H1 (cell line): ENCODE data around the gene STAMBPL1. TPM values are rescaled to one million over a fixed set of nuclear protein-coding genes. Genes with fewer than 3 reads are reported as not detected.

Source experiments
- CTCF ChIA-PET: fragments of 300-600 bp; sonication (Branson Sonifier 250); formaldehyde crosslinking; loops from one replicate; lab custom pipeline; 2021; ENCODE audit not compliant: partially characterized antibody; lab: Charles Lee
- POLR2A ChIA-PET: fragments of 300-600 bp; sonication (Branson Sonifier 250); formaldehyde crosslinking; loops from one replicate; lab custom pipeline; 2021; ENCODE audit warnings: inconsistent platforms; ENCODE audit not compliant: partially characterized antibody; lab: Charles Lee
- DNase-seq, 2 experiments: peaks; one replicate each; pipeline versions ENCODE4 v3.0.0 to v3.0.0-alpha.2; 2010 to 2022; ENCODE audit warnings: low spot score in 2 of 2, low read depth in 1 of 2, mixed read lengths in 1 of 2
- FAIRE-seq: peaks from 2 replicates; lab custom pipeline; 2011; peaks lifted over from hg19 to GRCh38; lab: Jason Lieb, UNC
- H2AFZ ChIP-seq: 2 replicates; pipeline ENCODE4 v1.8.1; 2012; ENCODE audit warnings: low read length, inconsistent platforms
- H2AK5ac ChIP-seq: 2 replicates; pipeline ENCODE4 v1.6.1; 2013; ENCODE audit warnings: low read depth, low read length
- H2BK120ac ChIP-seq: replicated peaks from 2 replicates; pipeline ENCODE3; 2013; ENCODE audit warnings: low read depth, low read length, inconsistent platforms
- H2BK12ac ChIP-seq: 2 replicates; pipeline ENCODE4 v1.6.1; 2013; ENCODE audit warnings: low read depth, low read length
- H2BK15ac ChIP-seq: 2 replicates; pipeline ENCODE4 v1.6.1; 2013; ENCODE audit warnings: low read length
- H2BK20ac ChIP-seq: 2 replicates; pipeline ENCODE4 v1.6.1; 2013; ENCODE audit warnings: low read length
- H2BK5ac ChIP-seq: 2 replicates; pipeline ENCODE4 v1.6.1; 2013; ENCODE audit warnings: low read depth, low read length
- H3K14ac ChIP-seq: 2 replicates; pipeline ENCODE4 v1.6.1; 2013; ENCODE audit warnings: inconsistent platforms; ENCODE audit not compliant: insufficient read length
- H3K18ac ChIP-seq: 2 replicates; pipeline ENCODE4 v1.6.1; 2013; ENCODE audit warnings: low read length; ENCODE audit errors: extremely low read depth
- H3K23ac ChIP-seq: 2 replicates; pipeline ENCODE4 v1.6.1; 2013; ENCODE audit warnings: inconsistent platforms; ENCODE audit not compliant: insufficient read length
- H3K23me2 ChIP-seq: 2 replicates; pipeline ENCODE4 v1.6.1; 2013; ENCODE audit warnings: low read depth, low read length
- H3K27ac ChIP-seq: 2 replicates; pipeline ENCODE4 v1.6.1; 2011; ENCODE audit warnings: low read depth, low read length, inconsistent platforms
- H3K27me3 ChIP-seq, 4 experiments: replicated peaks in 1 of 4; 1 replicate in 1 of 4; 2 replicates in 3 of 4; pipeline versions ENCODE4 v1.6.1 to v1.8.1; 2011 to 2013; ENCODE audit warnings: low read length in 3 of 4, mild to moderate bottlenecking in 3 of 4, inconsistent platforms in 2 of 4, mixed read lengths in 2 of 4, moderate library complexity in 1 of 4; ENCODE audit not compliant: control insufficient read depth in 3 of 4, insufficient read depth in 3 of 4; ENCODE audit errors: extremely low read depth in 1 of 4
- H3K36me3 ChIP-seq, 4 experiments: 2 replicates each; pipeline versions ENCODE4 v1.6.1 to v1.8.1; 2011 to 2013; ENCODE audit warnings: mild to moderate bottlenecking in 4 of 4, low read length in 3 of 4, moderate library complexity in 2 of 4, control low read depth in 1 of 4, inconsistent platforms in 1 of 4; ENCODE audit not compliant: insufficient read depth in 4 of 4, control insufficient read depth in 2 of 4
- H3K4ac ChIP-seq: replicated peaks from 2 replicates; pipeline ENCODE3; 2013; ENCODE audit warnings: low read length, low read depth, mixed read lengths, inconsistent platforms; ENCODE audit not compliant: insufficient read length
- H3K4me1 ChIP-seq, 4 experiments: replicated peaks in 1 of 4; 1 replicate in 1 of 4; 2 replicates in 3 of 4; pipeline versions ENCODE4 v1.6.1 to v1.8.1; 2011 to 2013; ENCODE audit warnings: low read length in 3 of 4, inconsistent platforms in 2 of 4, mixed read lengths in 1 of 4; ENCODE audit not compliant: insufficient read depth in 4 of 4, control insufficient read depth in 3 of 4
- H3K4me2 ChIP-seq, 2 experiments: 2 replicates each; pipeline versions ENCODE4 v1.6.1 to v1.8.1; 2011 to 2013; ENCODE audit warnings: low read depth in 2 of 2, low read length in 2 of 2, control low read depth in 1 of 2, inconsistent platforms in 1 of 2, mild to moderate bottlenecking in 1 of 2; ENCODE audit not compliant: insufficient read depth in 1 of 2
- H3K4me3 ChIP-seq, 4 experiments: fragments of 200-600, 300-600 bp in 1 of 4; sonication (generic), shearing (Covaris generic), sonication (Bioruptor Twin) in 1 of 4; 2 replicates each; pipeline versions ENCODE4 v1.5.1 to v1.8.1; 2011 to 2016; ENCODE audit warnings: low read length in 4 of 4, low read depth in 3 of 4, control low read depth in 2 of 4, inconsistent platforms in 2 of 4, mild to moderate bottlenecking in 2 of 4, mixed read lengths in 1 of 4, moderate library complexity in 1 of 4; ENCODE audit not compliant: insufficient read depth in 2 of 4; ENCODE audit errors: extremely low read depth in 1 of 4
- H3K56ac ChIP-seq: replicated peaks from 2 replicates; pipeline ENCODE3; 2013; ENCODE audit warnings: low read depth, mild to moderate bottlenecking, mixed read lengths, low read length, inconsistent platforms; ENCODE audit not compliant: insufficient read length
- H3K79me1 ChIP-seq: 2 replicates; pipeline ENCODE4 v1.6.1; 2013; ENCODE audit warnings: low read depth, low read length, control low read depth
- H3K79me2 ChIP-seq, 2 experiments: 2 replicates each; pipeline versions ENCODE4 v1.6.1 to v1.8.1; 2012 to 2013; ENCODE audit warnings: low read length in 2 of 2, mild to moderate bottlenecking in 2 of 2, inconsistent platforms in 1 of 2; ENCODE audit not compliant: insufficient read depth in 2 of 2, control insufficient read depth in 1 of 2
- H3K9ac ChIP-seq, 4 experiments: replicated peaks in 1 of 4; 1 replicate in 1 of 4; 2 replicates in 3 of 4; pipeline versions ENCODE4 v1.6.1 to v1.8.1; 2011 to 2013; ENCODE audit warnings: low read depth in 3 of 4, low read length in 3 of 4, control low read depth in 2 of 4, mild to moderate bottlenecking in 2 of 4, moderate library complexity in 2 of 4, inconsistent platforms in 1 of 4; ENCODE audit errors: extremely low read depth in 1 of 4
- H3K9me3 ChIP-seq, 2 experiments: 2 replicates each; pipeline versions ENCODE4 v1.6.1 to v1.8.1; 2012 to 2013; ENCODE audit warnings: mild to moderate bottlenecking in 2 of 2, moderate library complexity in 2 of 2, control low read depth in 1 of 2, inconsistent platforms in 1 of 2, low read depth in 1 of 2, low read length in 1 of 2, mixed read lengths in 1 of 2; ENCODE audit not compliant: insufficient read depth in 2 of 2
- H4K20me1 ChIP-seq, 2 experiments: replicated peaks in 1 of 2; 2 replicates each; pipeline versions ENCODE3 to v1.8.1; 2011 to 2013; ENCODE audit warnings: inconsistent platforms in 2 of 2, low read length in 2 of 2, mild to moderate bottlenecking in 1 of 2; ENCODE audit not compliant: insufficient read depth in 2 of 2, control insufficient read depth in 1 of 2
- H4K5ac ChIP-seq: 2 replicates; pipeline ENCODE4 v1.6.1; 2013; ENCODE audit warnings: low read length, low read depth, mixed read lengths, inconsistent platforms; ENCODE audit not compliant: insufficient read length
- H4K8ac ChIP-seq: 2 replicates; pipeline ENCODE4 v1.8.0; 2013; ENCODE audit warnings: mild to moderate bottlenecking, moderate library complexity, low read length, inconsistent platforms; ENCODE audit not compliant: insufficient read depth; ENCODE audit errors: extremely low read depth
- H4K91ac ChIP-seq: replicated peaks from 2 replicates; pipeline ENCODE3; 2013; ENCODE audit warnings: low read length, mixed read lengths, inconsistent platforms; ENCODE audit not compliant: insufficient read length
- POLR2A ChIP-seq, 2 experiments: IDR thresholded peaks; 1 replicate in 1 of 2; 2 replicates in 1 of 2; pipeline ENCODE4 v1.6.1; 2011; ENCODE audit warnings: low read depth in 2 of 2, low read length in 2 of 2, mild to moderate bottlenecking in 2 of 2; ENCODE audit errors: control extremely low read depth in 1 of 2
- SRF ChIP-seq: IDR thresholded peaks from 2 replicates; pipeline ENCODE4 v1.6.1; 2011; ENCODE audit warnings: mild to moderate bottlenecking, low read depth, low read length, moderate library complexity
- WGBS, 2 experiments: shearing (Covaris generic) in 1 of 2; methylation state at CpG; one replicate each; pipeline versions ENCODE4 v1.1.6 to v1.1.7; 2013 to 2015; ENCODE audit warnings: low lambda C conversion rate in 2 of 2, mixed read lengths in 2 of 2, inconsistent platforms in 1 of 2, low coverage in 1 of 2, missing lambda C conversion rate in 1 of 2; ENCODE audit not compliant: insufficient replicate concordance in 2 of 2, insufficient coverage in 1 of 2, insufficient read length in 1 of 2; ENCODE audit errors: extremely low coverage in 1 of 2, missing lambda C conversion rate in 1 of 2; 5-methylcytosine and 5-hydroxymethylcytosine counted together
- polyA plus RNA-seq, 7 experiments: library from polyadenylated mRNA; depleted of rRNA in 3 of 7; stranded (reverse) in 5 of 7; unstranded in 2 of 7; fragments of >200 nt in 5 of 7; fragments of 200-250 nt in 2 of 7; gene quantifications; 1 replicate in 5 of 7; 2 replicates in 1 of 7; 4 replicates in 1 of 7; pipeline versions ENCODE4 v1.2.1 to v1.2.3, GENCODE V29; 2011 to 2013; ENCODE audit warnings: missing spikeins in 2 of 7, mixed read lengths in 2 of 7
- total RNA-seq: library from RNA; stranded (reverse); fragmentation: NEBNext Ultra II Directional; extraction: Animal tissue kit (Norgen Biotek cat#: 25700); gene quantifications from 2 replicates; pipeline ENCODE4 v1.2.1, GENCODE V29; 2021

The STAMBPL1 gene
- total and polyA plus RNA-seq, 2 of the 8 experiments (the other 6 are each of a cell fraction or from before 2014, with no cell fraction given), result 5.5 TPM

- Histone ChIP-seq H3K36me3 (no peaks in the 10 kb centered on the region), H4K91ac (no peak overlapping the region), H3K79me2 (no peaks in the 10 kb centered on the region), H3K9me3 (no peaks in the 10 kb centered on the region), H2BK5ac (no peak overlapping the region), H2BK20ac (no peak overlapping the region), H2BK12ac (no peak overlapping the region), H2BK120ac (no peak overlapping the region), H2BK15ac (no peak overlapping the region), H4K8ac (no peak overlapping the region), H3K27ac (no peak overlapping the region), H3K4me3 (no peak overlapping the region), H3K4me2 (no peak overlapping the region), H3K56ac (no peak overlapping the region), H3K79me1 (no peaks in the 10 kb centered on the region), H3K9ac (no peak overlapping the region), H4K20me1 (no peaks in the 10 kb centered on the region), H3K4ac (no peak overlapping the region), H3K23me2 (no peaks in the 10 kb centered on the region), H3K14ac (no peak overlapping the region), H4K5ac (no peak overlapping the region), H3K18ac (no peak overlapping the region), H2AFZ (no peak overlapping the region), H3K27me3 (no peaks in the 10 kb centered on the region), H2AK5ac (no peak overlapping the region), H3K23ac (no peak overlapping the region), H3K4me1 (no peaks in the 10 kb centered on the region)
- FAIRE-seq (no peak), DNase-seq (no peak)
- ChIA-PET CTCF (interaction anchor here (1.1 to 1.3 kb wide), 2 partner anchors 24 to 205 kb away, joined by 3 read pairs; partner anchors contain the start of gene FAS), POLR2A (interaction anchor here (0.6 kb wide), 1 partner anchor 10 kb away, joined by 3 read pairs; no protein-coding TSS in a partner anchor)
- 84% methylated on average over 3 of the region's 3 CpGs; no CpG with 5 or more reads in 1 of the 2 experiments for WGBS, 2 experiments
- no peak for TF ChIP-seq POLR2A (IDR thresholded peaks at IDR 0.05; ENCODE audit: control extremely low read depth in 1 of 2, low read depth in 2 of 2, low read length in 2 of 2)
- no peak for TF ChIP-seq SRF
These were observed 86.8 kb downstream of the STAMBPL1 start for GRCh38 chr10:88966797-88967196.
